Stimulated activated naive CD8-positive, alpha-beta T cell treated with anti-CD3 and anti-CD28 coated beads, Interleukin-15, Interleukin-2, amounts not matched to agents 100 ng/mL and 50 ng/mL, for 24 hours (primary cell): ENCODE data around the gene INTS4.
"Not testable (repeated sequence)": the region's sequence is repeated elsewhere in the genome, so short reads cannot be mapped to it uniquely, and the experiment has no call there.

ENCODE experiments used
- H3K27ac Mint-ChIP-seq: one replicate; pipeline ENCODE4 v1.8.0; 2021; ENCODE audit warnings: mild to moderate bottlenecking, mixed read lengths
- H3K27me3 Mint-ChIP-seq: one replicate; pipeline ENCODE4 v1.8.0; 2021; ENCODE audit warnings: mixed read lengths
- H3K36me3 Mint-ChIP-seq: one replicate; pipeline ENCODE4 v1.8.0; 2021; ENCODE audit warnings: low read depth, mixed read lengths
- H3K4me1 Mint-ChIP-seq: one replicate; pipeline ENCODE4 v1.8.0; 2021; ENCODE audit warnings: low read depth, mixed read lengths
- H3K4me3 Mint-ChIP-seq: one replicate; pipeline ENCODE4 v1.8.0; 2021; ENCODE audit warnings: mild to moderate bottlenecking, mixed read lengths
- H3K9me3 Mint-ChIP-seq: one replicate; pipeline ENCODE4 v1.8.0; 2021; ENCODE audit warnings: mixed read lengths

INTS4 gene, protein sequence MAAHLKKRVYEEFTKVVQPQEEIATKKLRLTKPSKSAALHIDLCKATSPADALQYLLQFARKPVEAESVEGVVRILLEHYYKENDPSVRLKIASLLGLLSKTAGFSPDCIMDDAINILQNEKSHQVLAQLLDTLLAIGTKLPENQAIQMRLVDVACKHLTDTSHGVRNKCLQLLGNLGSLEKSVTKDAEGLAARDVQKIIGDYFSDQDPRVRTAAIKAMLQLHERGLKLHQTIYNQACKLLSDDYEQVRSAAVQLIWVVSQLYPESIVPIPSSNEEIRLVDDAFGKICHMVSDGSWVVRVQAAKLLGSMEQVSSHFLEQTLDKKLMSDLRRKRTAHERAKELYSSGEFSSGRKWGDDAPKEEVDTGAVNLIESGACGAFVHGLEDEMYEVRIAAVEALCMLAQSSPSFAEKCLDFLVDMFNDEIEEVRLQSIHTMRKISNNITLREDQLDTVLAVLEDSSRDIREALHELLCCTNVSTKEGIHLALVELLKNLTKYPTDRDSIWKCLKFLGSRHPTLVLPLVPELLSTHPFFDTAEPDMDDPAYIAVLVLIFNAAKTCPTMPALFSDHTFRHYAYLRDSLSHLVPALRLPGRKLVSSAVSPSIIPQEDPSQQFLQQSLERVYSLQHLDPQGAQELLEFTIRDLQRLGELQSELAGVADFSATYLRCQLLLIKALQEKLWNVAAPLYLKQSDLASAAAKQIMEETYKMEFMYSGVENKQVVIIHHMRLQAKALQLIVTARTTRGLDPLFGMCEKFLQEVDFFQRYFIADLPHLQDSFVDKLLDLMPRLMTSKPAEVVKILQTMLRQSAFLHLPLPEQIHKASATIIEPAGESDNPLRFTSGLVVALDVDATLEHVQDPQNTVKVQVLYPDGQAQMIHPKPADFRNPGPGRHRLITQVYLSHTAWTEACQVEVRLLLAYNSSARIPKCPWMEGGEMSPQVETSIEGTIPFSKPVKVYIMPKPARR

DNA sequence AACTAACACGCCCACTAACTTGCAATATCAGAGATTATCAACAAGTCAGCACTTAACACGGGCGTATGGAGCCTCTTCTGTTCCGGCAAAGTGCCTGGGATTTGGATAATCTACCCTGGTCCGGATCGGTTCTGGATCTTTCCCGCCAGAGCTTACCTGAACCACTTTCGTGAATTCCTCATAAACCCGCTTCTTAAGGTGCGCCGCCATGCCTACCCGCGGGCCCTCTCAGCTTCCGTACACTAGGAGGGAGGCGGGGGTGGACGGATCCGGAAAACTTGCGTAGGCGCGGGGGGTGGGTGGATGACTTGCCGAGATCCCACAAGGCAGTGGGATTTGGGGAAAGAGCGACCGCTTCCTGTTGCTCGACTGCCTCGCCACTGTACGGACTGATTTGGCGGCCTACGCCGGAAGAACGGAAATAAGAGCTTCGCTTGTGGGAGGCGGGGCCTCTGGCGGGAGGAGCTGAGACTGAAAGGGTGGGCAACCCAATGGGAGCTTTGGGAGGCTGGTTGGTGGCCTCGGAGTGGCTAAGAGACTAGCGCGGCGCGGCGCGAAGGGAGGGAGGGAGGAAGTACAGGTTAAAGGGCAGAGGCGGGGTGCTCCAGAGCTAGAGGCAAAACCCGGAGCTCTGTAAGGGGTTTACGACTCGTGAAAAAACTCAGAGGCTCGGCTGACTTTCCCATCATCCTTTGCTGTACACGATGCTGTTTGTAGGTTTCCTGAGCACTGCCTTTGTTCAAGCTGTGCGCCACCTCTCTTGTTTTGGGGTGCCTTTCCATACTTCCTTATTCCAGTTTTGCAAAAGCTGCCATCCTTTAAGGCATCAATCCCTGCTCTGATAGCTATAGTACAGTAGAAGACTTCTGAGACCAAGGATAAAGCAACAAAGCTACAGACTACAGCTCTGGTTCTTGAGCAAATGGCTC lies at the start of gene INTS4:
Gene INTS4, minus strand, starts transcription at position 235 of the 929 bp plus-strand sequence. Its CDS starts 25 bp downstream, at position 210.
- H3K27ac Mint-ChIP-seq: peak within 1 kb of the TSS; percentile 96
- peak within 1 kb of the TSS; percentile 94 for H3K4me3 Mint-ChIP-seq
- H3K27me3 Mint-ChIP-seq: no peaks in the 10 kb centered on the region
- peaks cover 13% of the 10 kb centered on the region for H3K36me3 Mint-ChIP-seq
- H3K4me1 Mint-ChIP-seq: peaks cover 25% of the 10 kb centered on the region
- H3K9me3 Mint-ChIP-seq: no peaks in the 10 kb centered on the region

DNA sequence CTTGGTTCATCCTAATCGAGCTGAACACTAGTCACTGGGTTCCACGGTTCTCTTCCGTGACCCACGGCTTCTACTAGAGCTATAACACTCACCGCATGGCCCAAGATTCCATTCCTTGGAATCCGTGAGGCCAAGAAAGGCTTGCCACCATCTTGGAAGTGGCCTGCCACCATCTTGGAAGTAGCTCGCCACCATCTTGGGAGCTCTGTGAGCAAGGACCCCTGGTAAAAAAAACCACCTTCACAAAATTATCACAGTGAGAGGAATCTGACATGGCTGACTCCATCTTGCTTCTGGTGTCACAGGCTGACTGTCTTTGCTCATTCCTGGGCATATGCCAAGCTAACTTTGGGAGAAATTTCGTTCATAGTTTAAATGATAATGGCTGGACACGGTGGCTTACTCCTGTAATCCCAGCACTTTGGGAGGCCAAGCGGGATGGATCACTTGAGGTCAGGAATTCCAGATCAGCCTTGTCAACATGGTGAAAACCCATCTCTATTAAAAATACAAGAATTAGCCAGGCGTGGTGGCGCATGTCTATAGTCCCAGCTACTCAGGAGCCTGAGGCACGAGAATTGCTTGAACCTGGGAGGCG lies 47.5 kb upstream of the INTS4 start:
- Mint-ChIP-seq H3K9me3 (no peaks in the 10 kb centered on the region), H3K4me1 (peaks cover 31% of the 10 kb centered on the region), H3K36me3 (no peaks in the 10 kb centered on the region), H3K27ac (no peak overlapping the region), H3K4me3 (no peak overlapping the region), H3K27me3 (no peaks in the 10 kb centered on the region)

DNA sequence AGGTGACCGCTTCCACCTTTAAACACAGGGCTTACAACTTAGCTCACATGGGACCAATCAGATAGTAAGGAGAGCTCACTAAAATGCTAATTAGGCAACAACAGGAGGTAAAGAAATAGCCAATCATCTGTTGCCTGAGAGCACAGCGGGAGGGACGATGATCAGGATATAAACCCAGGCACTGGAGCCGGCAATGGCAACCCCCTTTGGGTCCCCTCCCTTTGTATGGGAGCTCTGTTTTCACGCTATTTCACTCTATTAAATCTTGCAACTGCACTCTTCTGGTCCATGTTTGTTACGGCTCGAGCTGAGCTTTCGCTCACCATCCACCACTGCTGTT lies 46.9 kb upstream of the INTS4 start:
- not testable (repeated sequence) for H3K27me3 Mint-ChIP-seq, H3K36me3 Mint-ChIP-seq, H3K27ac Mint-ChIP-seq, H3K4me3 Mint-ChIP-seq, H3K9me3 Mint-ChIP-seq
- peaks cover 30% of the 10 kb centered on the region for H3K4me1 Mint-ChIP-seq

DNA sequence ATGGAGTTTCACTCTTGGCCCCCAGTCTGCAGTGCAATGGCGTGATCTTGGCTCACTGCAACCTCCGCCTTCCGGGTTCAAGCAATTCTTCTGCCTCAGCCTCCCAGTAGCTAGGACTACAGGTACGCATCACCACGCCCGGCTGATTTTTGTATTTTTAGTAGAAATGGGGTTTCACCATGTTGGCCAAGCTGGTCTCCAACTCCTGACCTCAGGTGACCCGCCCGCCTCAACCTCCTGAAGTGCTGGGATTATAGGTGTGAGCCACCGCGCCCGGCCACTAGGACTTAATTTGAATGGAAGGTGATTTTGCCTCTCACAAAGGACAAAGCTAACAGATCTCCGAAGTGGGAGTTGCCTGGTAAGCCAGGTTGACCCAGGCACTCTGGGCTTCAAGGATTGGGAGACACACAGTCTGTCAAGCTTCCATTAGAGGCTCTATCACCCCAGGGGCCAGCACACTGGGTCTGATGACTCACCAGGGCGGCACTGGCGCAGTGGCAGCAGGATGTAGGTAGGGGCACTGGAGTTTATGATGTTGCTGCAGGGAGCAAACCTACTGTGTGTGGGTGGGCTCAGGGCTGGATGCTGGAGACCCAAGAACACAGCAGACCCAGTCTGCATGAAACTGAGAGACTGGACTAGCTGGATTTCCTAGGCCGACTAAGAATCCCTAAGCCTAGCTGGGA lies 46.4 kb upstream of the INTS4 start:
- H3K27me3 Mint-ChIP-seq: no peaks in the 10 kb centered on the region
- no peak overlapping the region for H3K4me3 Mint-ChIP-seq
- no peak overlapping the region for H3K27ac Mint-ChIP-seq
- H3K36me3 Mint-ChIP-seq: no peaks in the 10 kb centered on the region
- H3K4me1 Mint-ChIP-seq: peaks cover 25% of the 10 kb centered on the region
- no peaks in the 10 kb centered on the region for H3K9me3 Mint-ChIP-seq

DNA sequence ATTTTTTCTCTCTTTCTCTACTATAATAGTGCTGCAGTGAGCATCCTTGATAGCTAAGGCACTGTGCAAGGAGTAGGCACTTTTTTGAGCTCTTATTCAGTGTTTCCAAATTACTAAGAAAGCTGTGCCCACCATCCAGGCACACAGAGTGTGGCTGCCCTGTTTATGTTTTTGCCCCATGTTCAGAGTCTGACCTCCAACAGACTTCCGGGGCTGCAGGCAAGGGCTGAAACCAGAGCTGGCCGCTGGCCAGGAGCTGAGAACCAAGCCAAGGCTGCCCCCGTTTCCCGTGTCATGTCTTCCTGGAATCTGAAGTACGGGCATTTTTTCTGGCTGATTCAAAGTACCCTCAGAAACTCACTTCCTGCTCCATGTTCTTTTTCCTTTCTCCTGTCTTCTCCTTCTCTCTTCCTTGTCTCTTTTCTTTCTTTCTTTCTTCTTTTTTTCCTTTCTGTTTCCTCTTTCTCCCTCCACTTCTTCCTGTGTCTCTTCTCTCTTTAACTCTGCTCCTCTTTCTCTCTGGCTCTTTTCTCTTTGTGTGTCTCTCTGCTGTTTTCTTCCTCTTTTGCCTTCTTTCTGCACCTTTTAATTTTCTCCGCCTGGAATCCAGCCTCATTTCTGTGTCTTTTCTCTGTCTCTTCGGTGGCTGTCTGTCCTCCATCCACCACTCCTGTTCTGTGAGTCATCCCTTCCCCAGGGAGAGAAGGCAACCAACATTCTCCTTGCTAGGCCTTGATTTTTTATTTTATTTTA lies 45.6 kb upstream of the INTS4 start:
- H3K4me3 Mint-ChIP-seq: peak overlapping the region; percentile 61
- peak overlapping the region; percentile 97 for H3K27ac Mint-ChIP-seq
- peaks cover 22% of the 10 kb centered on the region for H3K4me1 Mint-ChIP-seq

DNA sequence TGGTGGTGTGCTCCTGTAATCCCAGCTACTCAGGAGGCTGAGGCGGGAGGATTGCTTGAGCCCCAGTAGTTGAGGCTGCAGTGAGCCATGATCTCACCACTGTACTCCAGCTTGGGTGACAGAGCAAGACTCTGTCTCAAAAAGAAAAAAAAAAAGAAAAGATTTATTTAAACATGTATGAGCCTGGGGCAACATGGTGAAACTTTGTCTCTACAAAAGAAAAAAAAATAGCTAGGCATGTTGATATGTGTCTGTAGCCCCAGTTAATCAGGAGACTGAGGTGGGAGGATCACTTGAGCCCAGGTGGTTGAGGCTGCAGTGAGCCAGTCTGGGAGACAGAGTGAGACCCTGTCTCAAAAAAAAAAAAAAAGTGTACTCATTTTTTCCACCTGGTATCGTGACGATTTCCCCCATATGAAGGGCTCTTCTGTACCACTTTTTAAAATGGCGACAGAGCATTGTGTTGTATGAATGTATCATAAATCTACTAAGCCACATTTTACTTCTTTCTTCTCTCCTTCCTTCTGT lies 45.0 kb upstream of the INTS4 start:
- Mint-ChIP-seq H3K9me3 (no peaks in the 10 kb centered on the region), H3K27ac (peak overlapping the region; percentile 97), H3K4me3 (peak overlapping the region; percentile 61), H3K36me3 (no peaks in the 10 kb centered on the region), H3K4me1 (peaks cover 22% of the 10 kb centered on the region), H3K27me3 (no peaks in the 10 kb centered on the region)

More for the DNA sequence above, 45.6 kb upstream of the INTS4 start:
- no peaks in the 10 kb centered on the region for H3K36me3 Mint-ChIP-seq
- H3K27me3 Mint-ChIP-seq: no peaks in the 10 kb centered on the region
- H3K9me3 Mint-ChIP-seq: no peaks in the 10 kb centered on the region

DNA sequence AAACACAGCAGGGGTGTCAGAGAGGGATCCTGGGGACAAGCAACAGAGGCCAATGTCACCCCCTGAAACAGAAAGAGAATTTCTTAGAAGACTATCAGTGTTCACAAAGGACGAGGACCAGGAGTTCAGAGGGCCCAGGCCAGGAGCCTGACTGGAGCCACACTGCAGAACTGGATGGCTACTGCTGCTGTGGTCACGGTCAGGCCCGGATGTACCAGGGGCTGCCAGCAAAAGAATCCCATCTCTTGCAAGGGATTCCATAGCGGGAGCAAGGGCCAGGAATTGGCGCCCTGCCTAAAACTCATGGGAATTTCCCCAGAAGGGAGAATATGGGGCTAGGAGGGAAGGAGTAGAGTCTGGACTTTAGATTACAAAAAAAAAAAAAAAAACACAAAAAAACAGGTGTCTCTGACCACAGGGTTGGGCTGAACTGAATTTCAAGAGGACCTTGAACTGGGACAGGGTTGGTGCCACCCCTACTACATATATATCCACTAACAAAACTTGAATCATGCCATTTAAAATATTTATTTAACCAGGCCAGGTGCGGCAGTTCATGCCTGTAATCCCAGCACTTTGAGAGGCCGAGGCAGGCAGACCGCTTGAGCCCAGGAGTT lies 44.3 kb upstream of the INTS4 start:
- H3K36me3 Mint-ChIP-seq: no peaks in the 10 kb centered on the region
- H3K4me3 Mint-ChIP-seq: no peak overlapping the region
- no peaks in the 10 kb centered on the region for H3K27me3 Mint-ChIP-seq
- peaks cover 22% of the 10 kb centered on the region for H3K4me1 Mint-ChIP-seq
- H3K27ac Mint-ChIP-seq: no peak overlapping the region
- H3K9me3 Mint-ChIP-seq: no peaks in the 10 kb centered on the region

DNA sequence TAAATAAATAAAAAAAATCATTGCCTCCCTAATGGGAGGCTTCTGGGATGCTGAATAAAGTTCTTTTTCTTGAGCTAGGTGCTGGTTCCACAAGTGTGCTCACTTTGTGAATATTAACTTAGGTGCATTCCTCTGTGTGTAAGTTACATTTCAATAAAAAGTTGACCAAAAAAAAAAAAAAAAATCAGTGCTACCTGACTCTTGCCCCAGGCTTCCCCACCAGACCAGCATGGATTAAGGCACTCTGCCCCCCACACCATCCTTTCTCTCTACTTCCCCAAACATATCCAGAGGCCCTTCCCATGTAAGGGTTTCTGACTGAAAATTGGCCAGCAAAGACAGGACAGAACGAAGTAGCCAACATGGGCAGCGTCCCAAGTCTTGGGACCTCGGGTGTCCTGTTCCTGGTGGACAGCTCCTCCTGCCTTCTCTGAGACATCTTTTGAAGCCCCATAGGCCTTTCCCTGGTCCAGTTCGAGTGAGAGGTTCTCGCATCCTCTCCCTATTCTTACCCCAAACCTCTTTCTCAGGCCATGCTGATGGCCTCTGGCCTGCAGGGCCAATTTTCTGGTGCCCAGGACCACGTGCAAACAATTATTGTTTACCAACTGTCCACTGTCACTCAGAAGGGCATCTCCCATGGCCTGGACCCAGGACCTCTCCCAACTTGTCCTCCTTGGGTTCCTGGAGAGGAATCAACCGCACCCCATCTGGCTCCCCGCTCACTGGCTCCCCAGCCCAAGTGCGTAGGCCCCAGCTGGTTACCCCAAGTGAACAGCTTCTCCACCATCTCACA lies 43.6 kb upstream of the INTS4 start:
- Mint-ChIP-seq H3K4me1 (peaks cover 22% of the 10 kb centered on the region), H3K9me3 (no peaks in the 10 kb centered on the region), H3K27me3 (no peaks in the 10 kb centered on the region), H3K36me3 (no peaks in the 10 kb centered on the region), H3K27ac (no peak overlapping the region), H3K4me3 (no peak overlapping the region)

DNA sequence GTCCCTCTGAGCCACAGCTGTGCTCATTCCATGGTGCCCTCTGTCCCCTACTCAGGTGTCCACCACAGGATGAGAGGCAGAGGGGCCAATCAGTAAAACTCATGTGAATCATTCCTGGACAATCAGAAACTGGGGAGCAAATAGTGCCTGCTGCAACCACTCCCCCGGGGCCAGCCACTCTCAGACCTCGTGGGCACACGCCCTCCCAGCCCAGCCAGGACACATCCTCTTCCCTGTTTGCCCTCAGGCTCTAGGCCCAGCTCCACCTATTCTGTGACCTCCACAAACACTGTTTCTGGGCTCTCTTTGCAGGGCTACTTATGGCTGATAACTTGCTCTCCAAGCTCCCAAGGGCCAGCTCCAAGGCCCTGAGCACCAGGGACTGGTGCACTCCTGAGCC lies 42.6 kb upstream of the INTS4 start:
- Mint-ChIP-seq H3K4me1 (peaks cover 22% of the 10 kb centered on the region), H3K36me3 (no peaks in the 10 kb centered on the region), H3K27me3 (no peaks in the 10 kb centered on the region), H3K9me3 (no peaks in the 10 kb centered on the region), H3K4me3 (no peak overlapping the region), H3K27ac (no peak overlapping the region)

DNA sequence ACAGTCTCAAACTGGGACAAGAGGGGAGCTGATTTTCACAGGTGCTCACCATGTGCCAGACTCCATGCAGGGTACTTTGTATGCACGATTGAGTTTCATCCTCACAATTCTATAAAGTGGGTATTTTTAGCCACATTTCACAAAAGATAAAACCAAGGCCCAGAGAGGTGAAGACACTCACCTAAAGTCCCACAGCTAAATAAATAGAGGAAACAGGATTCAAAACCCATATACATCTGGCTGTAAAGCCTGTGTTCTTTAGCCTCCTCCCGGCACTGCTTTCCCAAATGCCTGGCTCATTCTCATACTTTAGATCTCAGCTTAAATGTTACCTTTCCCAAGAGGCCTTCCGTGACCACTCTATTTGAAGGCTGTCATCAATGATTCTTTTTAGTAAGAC lies 41.8 kb upstream of the INTS4 start:
- no peaks in the 10 kb centered on the region for H3K36me3 Mint-ChIP-seq
- peaks cover 18% of the 10 kb centered on the region for H3K4me1 Mint-ChIP-seq
- H3K27ac Mint-ChIP-seq: no peak overlapping the region
- no peaks in the 10 kb centered on the region for H3K9me3 Mint-ChIP-seq
- H3K4me3 Mint-ChIP-seq: no peak overlapping the region
- H3K27me3 Mint-ChIP-seq: no peaks in the 10 kb centered on the region

DNA sequence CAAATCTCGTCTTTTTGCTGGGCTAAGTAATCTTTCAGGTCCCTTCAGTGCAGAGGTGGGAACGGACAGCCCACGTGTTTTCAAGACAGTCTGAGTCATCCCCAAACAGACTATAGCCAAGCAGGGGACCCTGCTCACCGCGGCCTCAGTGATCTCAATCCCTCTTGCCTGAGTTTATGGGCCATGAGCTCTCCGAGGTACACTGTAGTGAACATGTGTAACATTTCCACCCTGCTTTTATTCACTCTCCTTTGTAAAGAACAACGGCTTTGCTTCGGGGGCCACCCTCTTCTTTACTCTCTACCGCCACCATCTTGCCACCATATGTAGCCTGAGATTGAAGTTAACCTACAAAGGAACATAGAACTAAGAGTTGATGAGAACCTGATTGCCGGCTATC lies 40.2 kb upstream of the INTS4 start:
- H3K27ac Mint-ChIP-seq: no peak overlapping the region
- no peak overlapping the region for H3K4me3 Mint-ChIP-seq
- H3K4me1 Mint-ChIP-seq: peaks cover 4% of the 10 kb centered on the region
- H3K9me3 Mint-ChIP-seq: no peaks in the 10 kb centered on the region
- H3K36me3 Mint-ChIP-seq: no peaks in the 10 kb centered on the region
- no peaks in the 10 kb centered on the region for H3K27me3 Mint-ChIP-seq

DNA sequence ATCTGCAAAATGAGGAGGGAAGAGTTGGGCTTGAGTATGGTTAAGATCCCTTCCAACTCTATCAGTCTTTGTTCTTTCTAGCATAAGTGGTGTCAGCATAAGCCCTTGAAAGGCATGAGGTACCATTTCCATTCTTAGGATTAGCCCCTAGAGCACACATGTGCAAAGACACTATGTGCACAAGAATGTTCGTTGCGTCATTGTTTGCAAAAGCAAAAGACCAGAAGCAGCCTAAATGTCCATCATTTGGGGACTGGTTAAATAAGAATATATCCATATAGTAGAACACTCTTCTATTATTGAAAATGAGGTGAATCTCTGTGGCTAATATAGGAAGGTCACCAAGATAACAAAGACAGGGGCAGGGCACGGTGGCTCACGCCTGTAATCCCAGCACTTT lies 38.6 kb upstream of the INTS4 start:
- Mint-ChIP-seq H3K4me3 (no peak overlapping the region), H3K27ac (no peak overlapping the region), H3K27me3 (no peaks in the 10 kb centered on the region), H3K9me3 (no peaks in the 10 kb centered on the region), H3K36me3 (no peaks in the 10 kb centered on the region), H3K4me1 (no peaks in the 10 kb centered on the region)
